ENCODE results near the gene TFF1.

GRCh38 chr21:42317826-42318746 lies 48.2 kb downstream of the TFF1 start:
- TF ChIP-seq CTCF (IDR thresholded peaks at IDR 0.05; ENCODE audit: borderline replicate concordance, extremely low read depth, low read length, poor library complexity, severe bottlenecking): no peak
- no peak for TF ChIP-seq EZH2 (IDR thresholded peaks at IDR 0.05; ENCODE audit: borderline replicate concordance, low read depth, low read length, severe bottlenecking)
